Embryonic facial prominence (tissue), 1 donor: Measurements from ENCODE around the gene OCIAD2.
"Not testable (repeated sequence)": the region's sequence is repeated elsewhere in the genome, so short reads cannot be mapped to it uniquely, and the experiment has no call there.

Experiments used
- DNase-seq: peaks from one replicate; pipeline ENCODE4 v3.0.0-alpha.2; 2016; ENCODE audit errors: extremely low spot score

OCIAD2 gene

DNA sequence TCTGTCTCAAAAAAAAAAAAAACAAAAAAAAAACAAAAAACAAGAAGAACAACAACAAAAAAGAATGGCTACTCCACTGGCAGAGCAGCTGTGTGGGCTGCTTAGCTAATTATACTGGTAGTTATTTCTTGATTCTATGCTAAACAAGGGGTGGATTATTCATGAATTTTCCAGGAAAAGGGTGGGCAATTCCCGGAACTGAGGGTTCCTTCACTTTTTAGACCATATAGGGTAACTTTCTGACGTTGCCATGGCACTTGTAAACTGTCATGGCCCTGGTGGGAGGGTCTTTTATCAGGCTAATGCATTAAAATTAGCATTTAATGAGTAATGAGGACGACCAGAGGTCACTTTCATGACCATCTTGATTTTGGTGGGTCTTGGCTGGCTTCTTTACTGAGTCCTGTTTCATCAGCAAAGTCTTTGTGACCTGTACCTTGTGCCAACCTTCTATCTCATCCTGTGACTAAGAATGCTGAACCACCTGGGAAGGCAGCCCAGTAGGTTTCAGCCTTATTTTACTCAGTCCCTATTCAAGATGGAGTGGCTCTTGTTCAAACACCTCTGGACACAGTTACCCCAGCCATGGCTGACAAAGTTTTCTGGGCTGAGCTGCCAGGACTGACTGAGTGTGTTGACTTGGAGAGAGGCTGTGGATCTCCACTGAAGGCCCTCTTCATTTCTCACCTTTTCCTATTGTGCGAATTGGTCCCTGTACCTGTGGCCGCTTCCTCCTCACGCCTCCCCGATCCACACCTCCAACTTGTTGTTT, 1.3 kb upstream of the OCIAD2 start:
- no peak for DNase-seq

DNA sequence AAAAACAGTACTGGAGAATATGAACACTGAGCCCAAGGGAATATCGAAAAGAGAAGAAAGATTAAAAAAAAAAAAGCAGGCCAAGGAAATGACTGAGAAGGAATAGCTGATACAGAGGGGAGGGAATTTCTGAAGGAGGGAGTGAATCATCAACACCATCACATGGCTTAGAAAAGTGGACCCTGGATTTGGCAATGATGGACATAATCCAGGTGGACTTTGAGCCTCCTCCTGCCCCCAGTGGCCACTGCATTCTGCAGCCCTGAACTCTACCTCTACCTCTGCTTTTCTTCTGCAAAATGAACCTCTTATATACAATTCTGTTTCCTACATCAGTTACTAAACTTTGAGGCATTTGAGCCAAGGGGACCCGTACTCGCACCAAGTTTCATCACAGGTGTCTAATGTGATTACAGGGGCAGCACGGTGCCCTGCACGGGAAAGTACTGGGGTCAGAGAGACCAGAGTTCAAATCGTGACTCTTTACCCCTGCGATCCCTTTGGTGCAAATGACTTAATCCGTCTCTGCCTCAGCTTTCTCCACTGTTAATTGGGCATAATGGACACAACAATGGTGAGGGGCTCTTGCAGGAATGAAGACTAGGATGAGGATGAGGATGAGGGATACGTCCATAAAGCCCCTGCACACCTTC, 1.1 kb downstream of the OCIAD2 start:
- no peak for DNase-seq

DNA sequence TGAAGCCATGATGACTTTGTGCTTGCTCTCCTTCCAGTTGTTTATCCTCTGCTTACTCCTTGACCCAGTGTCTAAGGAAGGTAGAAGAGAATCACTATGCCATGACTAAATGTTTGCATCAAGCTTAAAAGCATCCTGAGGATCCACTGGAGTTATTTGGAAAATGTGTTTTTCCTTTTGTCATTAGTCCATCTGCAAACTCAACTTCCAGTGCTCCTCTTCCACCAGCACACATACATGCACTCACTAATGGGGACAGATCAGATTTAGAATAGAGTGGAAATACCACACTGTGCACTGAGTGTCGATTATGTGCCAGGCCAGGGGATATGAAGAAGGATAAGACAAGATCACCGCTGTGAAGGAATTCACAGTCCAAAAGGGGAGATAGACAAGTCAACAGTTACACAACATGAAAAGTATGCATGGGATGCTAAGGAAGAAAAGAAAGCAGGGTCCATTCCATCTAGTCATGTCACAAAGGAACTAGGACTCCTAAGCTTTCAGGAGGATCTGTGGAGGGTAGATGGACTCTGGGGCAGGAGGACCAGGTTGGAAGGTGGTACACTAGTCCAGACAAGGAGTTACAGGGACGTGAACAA, 1.9 kb downstream of the OCIAD2 start:
- no peak for DNase-seq

DNA sequence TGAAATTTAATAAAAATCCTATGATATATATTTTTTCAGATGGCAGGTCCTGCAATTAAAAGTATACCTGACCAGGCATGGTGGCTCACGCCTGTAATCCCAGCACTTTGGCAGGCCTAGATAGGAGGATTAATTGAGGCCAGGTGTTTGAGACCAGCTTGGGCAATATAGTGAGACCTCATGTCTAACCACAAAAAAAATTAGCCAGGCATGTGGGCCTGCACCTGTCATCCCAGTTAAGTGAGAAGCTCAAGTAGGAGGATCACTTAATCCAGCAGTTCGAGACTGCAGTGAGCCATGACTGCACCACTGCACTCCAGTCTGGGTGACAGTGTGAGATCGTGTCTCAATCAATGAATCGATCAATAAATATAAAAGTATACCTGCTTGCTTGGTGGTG, 2.5 kb downstream of the OCIAD2 start:
- DNase-seq: no peak

DNA sequence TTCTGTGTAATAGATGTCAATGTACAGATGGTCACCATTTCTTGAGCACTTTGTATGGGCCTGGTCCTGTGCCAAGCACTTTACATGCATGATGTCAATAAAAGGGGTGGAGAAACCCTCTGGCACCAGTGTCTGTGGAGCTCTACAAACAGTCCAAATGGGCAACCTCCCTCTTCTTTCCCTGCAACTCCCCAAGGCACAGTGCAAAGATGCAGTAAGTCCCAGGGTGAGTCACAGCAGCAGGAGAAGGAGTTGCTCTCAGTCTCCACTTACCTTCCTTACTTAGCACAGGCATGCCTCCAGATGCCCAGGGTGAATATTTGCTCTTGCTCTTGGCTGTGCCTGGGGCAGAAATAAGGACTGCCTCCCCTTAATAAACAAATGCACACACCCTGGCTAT, 4.3 kb downstream of the OCIAD2 start:
- DNase-seq: no peak

DNA sequence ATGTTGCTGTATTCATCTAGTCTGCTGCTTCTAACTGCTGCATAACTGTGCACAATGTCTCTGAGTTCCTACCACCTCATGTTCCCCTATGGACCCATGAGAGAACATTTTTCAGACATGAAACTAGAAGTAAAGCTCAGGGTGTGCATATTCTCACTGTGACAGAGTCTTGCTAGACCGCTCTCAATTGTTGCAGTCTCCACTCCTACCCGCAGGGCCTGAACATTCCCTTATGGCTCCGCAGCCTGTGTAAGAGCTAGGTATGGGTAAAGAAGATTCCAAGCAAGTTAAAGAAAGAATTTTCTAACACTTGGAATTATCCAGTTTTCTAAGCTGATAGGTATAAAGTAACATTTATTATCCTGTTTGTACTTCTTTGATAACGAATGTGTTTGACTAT, 5.4 kb downstream of the OCIAD2 start:
- DNase-seq: no peak

DNA sequence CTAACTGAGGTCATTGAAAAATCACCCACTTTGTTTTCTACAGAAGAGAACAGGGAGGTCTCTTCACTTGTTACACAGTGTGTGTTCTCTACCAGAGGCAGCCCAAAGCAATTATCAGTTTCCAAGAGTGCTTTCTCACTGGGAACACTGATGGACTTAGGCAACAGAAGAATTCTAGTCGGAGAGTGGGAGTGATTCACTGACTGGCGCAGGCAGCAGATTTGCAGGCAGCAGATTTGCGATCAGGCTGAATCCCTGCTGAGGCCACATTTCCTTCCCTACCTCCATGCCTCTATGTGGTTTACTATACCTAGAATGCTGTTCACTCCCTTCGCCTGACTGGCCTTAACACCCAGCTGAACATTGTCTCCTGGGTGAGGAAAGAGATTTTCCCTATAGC, 6.6 kb downstream of the OCIAD2 start:
- DNase-seq: no peak

DNA sequence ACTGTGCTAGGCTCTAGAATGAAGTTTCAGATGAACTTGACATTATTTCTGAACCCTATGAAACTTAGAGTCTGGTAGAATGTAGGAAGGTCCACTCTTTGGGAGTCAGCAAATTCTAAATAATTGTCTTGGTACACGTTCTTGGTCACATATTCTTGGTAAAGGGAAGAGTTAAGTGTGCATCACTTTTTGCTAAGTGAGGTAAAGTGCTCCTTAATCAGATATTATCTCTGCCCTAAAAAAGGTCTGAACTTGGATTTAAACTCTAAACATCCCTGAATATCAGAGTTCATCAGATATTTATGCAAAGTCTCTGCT, 7.2 kb downstream of the OCIAD2 start:
- no peak for DNase-seq

DNA sequence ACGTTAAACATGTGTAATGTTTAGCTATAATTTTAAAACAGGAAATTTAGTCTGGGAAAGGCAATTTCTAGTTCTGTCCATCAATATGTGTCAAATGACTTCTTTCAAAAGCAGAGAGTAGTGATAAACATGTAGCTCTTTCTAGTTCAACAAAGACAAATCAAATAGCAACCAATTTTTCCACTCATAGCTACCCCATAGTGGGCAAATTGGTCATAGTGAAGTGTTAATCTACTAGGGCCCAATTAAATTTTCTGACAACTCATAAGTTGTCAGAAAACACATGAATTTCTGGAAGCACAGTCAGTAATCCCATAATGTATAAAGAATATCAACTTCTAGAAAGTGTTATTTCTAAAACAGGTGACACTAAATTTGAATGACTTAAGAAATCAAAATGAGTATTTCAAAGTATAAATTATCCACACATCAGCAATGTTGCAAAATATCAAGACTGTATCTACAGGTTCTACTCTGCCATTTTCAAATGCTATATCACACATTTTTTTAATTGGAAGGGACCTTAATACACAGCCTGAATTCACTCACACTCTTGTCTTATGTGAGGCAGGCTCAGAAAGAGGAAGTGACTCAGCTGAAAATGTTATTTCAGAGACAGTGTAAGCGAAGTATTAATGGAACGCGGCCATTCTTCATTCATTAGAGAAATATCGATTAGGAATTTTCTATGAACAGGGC, 7.7 kb downstream of the OCIAD2 start:
- no peak for DNase-seq

DNA sequence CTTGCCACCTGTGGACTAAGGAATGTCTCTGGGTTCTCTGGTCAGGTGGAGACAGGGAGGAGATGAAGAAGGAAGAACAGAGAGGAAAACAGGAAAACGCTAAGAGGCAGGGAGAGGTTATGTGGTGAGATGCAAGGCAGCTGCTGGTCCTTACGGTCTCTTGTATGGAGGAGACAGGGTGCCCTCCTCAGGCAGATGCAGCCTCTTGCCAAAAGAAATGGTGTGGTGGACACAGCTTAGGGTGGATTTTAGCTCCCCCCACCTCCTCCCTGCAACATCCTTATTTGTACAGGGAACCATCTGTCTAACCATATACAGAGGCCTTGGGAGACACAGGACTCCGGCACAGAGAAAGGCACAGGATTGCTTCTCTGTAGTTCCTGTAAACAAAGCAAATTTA, 9.7 kb downstream of the OCIAD2 start:
- no peak for DNase-seq

DNA sequence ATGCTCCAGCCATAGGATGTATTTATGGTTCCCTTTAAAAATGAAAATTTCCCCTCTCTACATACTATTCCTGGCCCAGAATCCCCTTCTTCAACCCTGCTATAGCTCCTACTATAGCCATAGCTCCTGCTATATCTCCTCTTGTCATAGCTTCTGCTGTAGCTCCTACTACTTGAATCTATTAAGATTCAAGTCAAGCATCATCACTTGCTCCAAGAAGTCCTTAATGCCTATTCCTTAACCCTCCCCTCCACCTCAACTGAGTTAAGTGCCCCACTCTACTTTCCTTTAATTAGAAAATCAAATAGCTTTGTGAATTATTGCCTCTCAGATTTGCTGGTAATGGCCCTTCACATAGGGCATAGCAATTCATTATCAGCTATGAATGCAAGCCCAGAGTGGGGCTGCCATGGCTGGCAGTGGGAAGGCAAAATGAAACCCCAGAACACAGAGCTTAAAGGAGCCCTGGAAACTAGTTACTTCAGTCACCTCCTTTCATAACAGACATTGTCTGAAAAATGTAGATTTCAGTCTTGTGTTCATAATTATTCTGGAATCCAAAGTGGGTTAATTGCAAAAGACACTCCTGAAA, 15.4 kb downstream of the OCIAD2 start:
- no peak for DNase-seq

DNA sequence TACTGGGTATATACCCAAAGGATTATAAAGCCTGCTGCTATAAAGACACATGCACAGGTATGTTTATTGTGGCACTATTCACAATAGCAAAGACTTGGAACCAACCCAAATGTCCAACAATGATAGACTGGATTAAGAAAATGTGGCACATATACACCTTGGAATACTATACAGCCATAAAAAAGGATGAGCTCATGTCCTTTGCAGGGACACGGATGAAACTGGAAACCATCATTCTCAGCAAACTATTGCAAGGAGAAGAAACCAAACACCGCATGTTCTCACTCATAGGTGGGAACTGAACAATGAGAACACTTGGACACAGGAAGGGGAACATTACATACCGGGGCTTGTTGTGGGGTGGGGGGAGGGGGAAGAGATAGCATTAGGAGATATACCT, 16.8 kb downstream of the OCIAD2 start:
- DNase-seq: not testable (repeated sequence)

DNA sequence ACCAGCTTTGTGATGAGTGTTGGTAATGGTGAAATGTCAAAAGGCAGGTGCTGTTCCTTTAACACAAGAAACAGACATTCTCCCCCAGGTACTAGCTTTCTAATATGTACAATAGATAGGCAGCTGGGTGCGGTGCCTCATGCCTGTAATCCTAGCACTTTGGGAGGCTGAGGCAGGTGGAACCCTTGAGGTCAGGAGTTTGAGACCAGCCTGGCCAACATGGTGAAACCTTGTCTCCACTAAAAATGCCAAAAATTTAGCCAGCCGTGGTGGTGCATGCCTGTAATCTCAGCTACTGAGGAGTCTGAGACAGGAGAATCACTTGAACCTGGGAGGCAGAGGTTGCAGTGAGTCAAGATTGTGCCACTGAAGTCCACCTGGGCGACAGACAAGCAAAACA, 24.9 kb downstream of the OCIAD2 start:
- DNase-seq: not testable (repeated sequence)

DNA sequence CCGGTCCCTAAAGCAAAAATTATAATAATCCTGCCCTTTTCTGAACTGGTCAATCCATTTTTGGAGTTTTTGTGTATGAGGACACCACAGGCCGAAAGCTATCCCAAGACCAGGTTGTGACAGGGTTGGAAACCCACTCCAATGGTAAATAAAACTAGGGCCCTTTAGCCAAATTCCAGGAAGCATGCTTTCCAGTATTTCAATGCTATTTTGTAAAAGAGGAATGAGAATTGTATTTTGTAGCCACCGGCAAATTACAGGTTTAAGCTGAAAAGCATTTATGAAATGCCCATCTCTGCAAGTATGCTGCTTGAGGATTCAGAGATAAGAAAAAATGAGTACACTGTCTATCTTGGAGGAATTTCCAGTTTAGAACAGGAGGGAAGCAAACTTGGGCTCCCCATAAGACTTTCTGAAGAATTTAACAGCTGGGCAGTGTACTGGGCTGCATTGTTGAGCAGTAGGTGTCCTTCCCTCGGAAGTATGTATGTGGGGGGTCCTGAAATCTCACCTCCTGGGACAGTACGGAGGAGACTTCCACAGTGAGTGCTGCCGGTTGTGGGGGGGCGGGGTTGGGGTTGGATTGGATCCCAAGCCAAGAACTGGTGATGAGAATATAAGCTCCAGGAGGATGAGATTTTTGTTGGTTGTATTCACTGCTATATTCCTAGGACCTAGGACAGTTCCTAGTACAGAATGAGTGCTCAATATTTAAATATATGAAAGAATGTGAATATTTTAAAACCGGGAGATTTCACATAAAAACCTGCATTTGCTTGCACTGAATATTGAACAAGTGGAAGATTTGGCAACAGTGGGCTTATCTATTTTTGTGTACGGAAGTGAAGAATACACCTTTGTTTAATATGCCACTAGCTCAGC, 26.8 kb downstream of the OCIAD2 start:
- DNase-seq: no peak

DNA sequence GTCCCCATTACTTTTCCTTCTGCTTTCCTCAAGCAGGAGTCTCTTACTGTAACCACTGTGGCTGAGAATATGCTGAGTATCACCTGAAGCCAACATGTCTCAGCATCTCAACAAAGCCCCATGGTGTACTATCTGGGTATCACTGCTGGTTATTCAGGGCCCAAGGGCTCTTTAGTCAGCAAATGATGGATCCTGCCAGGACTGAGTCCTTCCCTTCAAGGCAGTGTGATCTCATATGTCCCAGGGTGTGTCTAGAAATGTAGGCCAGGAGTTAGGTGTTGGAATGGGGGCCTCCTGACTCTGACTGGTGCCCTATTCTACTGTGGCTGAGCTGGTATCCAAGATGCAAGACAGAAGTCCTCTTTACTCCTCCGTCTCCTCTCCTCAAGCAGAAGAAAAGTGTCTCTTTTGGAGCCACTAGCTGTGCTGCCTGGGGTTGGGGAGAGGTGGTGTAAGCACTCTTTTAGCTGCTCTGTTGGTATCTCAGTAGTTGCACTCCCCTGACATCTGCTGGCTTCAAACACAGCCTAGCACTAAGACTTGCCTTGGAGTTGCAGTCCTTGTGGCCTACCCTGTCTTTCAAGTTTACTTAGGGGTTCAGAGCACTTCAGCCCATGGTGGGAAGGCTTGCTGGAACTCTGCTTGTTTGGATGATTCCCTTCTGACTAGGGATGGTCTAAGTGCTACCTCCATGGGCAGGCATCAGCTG, 28.6 kb downstream of the OCIAD2 start:
- no peak for DNase-seq

DNA sequence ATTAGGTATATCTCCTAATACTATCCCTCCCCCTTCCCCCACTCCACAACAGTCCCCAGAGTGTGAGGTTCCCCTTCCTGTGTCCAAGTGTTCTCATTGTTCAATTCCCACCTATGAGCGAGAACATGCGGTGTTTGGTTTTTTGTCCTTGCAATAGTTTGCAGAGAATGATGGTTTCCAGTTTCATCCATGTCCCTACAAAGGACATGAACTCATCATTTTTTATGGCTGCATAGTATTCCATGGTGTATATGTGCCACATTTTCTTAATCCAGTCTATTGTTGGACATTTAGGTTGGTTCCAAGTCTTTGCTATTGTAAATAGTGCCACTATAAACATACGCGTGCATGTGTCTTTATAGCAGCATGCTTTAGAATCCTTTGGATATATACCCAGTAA, 41.9 kb downstream of the OCIAD2 start:
- not testable (repeated sequence) for DNase-seq

DNA sequence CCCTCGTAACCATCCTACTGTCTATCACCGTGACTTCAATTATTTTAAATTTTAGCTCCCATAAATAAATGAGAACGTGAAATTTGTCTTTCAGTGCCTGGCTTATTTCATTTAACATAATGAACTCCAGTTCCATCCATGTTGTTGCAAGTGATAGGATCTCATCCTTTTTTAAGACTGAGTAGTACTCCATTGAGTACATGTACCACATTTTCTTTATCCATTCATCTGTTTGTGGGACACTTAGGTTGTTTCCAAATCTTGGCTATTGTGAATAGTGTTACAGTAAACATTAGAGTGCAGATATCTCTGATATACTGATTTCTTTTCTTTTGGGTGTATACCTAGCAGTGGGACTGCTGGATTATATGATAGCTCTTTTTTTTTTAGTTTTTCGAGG, 42.8 kb downstream of the OCIAD2 start:
- no peak for DNase-seq

DNA sequence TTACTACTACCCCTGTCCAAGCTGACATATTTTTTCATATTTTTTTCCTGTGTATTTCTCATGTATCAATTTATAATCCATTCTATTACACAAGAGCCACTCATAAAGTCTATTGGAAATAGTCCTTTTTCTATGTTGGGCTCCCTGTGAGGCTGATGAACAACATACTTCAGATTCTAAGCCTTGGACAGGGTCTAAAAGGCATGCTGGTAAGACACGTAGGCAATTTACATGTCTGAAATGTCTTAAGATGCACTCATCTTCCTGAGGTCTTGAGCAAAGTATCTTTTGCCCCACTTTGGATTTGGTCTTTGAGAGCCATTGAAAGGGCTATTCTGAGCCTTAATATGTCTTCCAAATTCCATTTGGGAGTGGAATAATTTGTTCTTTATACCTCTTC, 43.9 kb downstream of the OCIAD2 start:
- DNase-seq: no peak

DNA sequence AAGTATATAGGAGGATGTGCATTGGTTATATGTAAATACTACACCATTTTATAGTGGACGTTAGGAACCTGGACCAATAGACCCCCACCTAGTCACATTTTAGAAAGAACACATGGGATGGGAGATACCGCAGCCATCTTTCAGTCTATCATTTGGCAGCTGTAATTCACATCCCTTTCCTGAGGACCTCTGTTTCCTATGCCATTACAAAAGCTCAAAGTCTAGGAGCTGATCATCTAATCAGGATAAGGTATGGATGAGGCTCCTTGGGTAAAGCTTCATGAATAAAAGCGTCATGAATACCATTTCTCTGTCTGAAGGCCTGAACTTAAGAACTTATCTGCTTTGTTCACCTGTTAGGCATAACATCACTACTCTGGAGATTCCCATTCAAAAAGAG, 44.5 kb downstream of the OCIAD2 start:
- DNase-seq: no peak

DNA sequence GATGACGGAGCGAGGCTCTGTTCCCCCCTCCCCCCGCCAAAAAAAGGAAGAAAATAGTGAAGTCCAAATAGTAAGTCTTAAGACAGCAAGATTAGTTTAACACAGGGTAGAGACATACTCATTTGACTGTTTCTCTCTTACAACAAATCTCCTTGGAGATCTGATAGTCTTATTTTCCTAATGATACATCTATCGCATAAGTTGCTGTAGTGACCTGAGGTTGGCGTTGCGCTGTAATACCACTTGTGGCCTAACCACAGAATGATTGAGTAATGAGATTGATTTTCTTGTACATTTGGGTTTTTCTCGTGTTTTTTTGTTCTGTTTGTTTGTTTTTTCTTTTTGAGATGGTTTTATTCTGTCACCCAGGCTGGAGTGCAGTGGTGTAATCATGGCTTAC, 48.4 kb downstream of the OCIAD2 start:
- DNase-seq: no peak

DNA sequence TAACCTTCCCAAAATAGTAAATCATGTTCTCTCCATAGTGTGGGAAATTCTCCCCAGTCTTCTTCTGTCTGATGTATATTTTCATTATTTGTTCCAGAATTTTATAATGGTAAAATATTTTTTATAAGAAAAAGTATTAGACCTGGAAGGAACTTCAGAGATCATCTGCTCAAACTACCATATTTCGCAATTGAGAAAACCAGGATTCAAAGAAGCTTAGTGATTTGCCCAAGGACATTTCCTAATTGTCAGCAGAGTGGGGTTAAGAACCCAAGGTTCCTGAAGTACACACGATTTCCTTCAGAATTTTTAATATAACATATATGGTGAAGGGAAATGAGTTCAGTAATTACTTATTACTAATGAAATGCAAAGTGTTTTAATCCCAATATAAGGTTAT, 51.6 kb downstream of the OCIAD2 start:
- DNase-seq: no peak
